GM12878 (cell line): ENCODE measurements around the gene CXCL17. TPM values are rescaled to one million over a fixed set of nuclear protein-coding genes. Genes with fewer than 3 reads are reported as not detected.

ENCODE experiments used
- ATAC-seq: fragments of 200-7000 bp; cut with Tn5 transposase; 3 replicates; pipeline ENCODE4 v1.9.1; 2020; ENCODE audit warnings: mild to moderate bottlenecking, moderate library complexity
- BruUV-seq: library from RNA; stranded (reverse); fragments of 400-500 nt; replicated peaks from 2 replicates; lab custom pipeline; 2021; lab: Mats Ljungman, UMichigan
- CTCF ChIA-PET: fragments of 300-600 bp; sonication (Branson Sonifier 250); formaldehyde crosslinking; extraction: SDS; loops from one replicate; lab custom pipeline; 2021; ENCODE audit warnings: inconsistent platforms; lab: Yijun Ruan, JAX
- POLR2A ChIA-PET: fragments of 350-600 bp; formaldehyde crosslinking; extraction: SDS; loops from one replicate; lab custom pipeline; 2021; ENCODE audit warnings: inconsistent platforms; lab: Charles Lee
- RAD21 ChIA-PET: fragments of 300-600 bp; sonication (Branson Sonifier 250); formaldehyde crosslinking; loops from one replicate; lab custom pipeline; 2023; ENCODE audit warnings: antibody characterized with exemption; ENCODE audit not compliant: unreplicated experiment; lab: Charles Lee
- SMC1A ChIA-PET: fragments of 300-600 bp; sonication (Branson Sonifier 250); formaldehyde crosslinking; loops from one replicate; lab custom pipeline; 2023; ENCODE audit not compliant: unreplicated experiment, uncharacterized antibody; lab: Charles Lee
- DNase-seq: peaks from one replicate; pipeline ENCODE4 v3.0.0-alpha.2; 2011; ENCODE audit warnings: low read depth, low spot score
- FAIRE-seq: peaks from 3 replicates; lab custom pipeline; 2011; peaks lifted over from hg19 to GRCh38; lab: Jason Lieb, UNC
- H2AFZ ChIP-seq: 2 replicates; pipeline ENCODE4 v1.6.0; 2011; ENCODE audit warnings: low read depth, low read length, control low read depth; ENCODE audit not compliant: control insufficient read depth
- H3K27ac ChIP-seq: 2 replicates; pipeline ENCODE4 v1.5.1; 2011; ENCODE audit warnings: control low read depth; ENCODE audit not compliant: control insufficient read depth, insufficient read depth
- H3K27me3 ChIP-seq, 2 experiments: replicated peaks in 1 of 2; 2 replicates each; pipeline versions ENCODE4 v1.6.0 to v1.6.1; 2011; ENCODE audit warnings: low read length in 1 of 2; ENCODE audit not compliant: control insufficient read depth in 2 of 2, insufficient read depth in 2 of 2
- H3K36me3 ChIP-seq, 2 experiments: 2 replicates each; pipeline ENCODE4 v1.5.1; 2011; ENCODE audit warnings: low read length in 1 of 2; ENCODE audit not compliant: control insufficient read depth in 2 of 2, insufficient read depth in 2 of 2
- H3K4me1 ChIP-seq: 2 replicates; pipeline ENCODE4 v1.6.1; 2011; ENCODE audit warnings: mild to moderate bottlenecking, low read length, moderate library complexity, mixed read lengths; ENCODE audit not compliant: control insufficient read depth, insufficient read depth
- H3K4me2 ChIP-seq: 2 replicates; pipeline ENCODE4 v1.6.0; 2011; ENCODE audit warnings: control low read depth; ENCODE audit not compliant: control insufficient read depth, insufficient read depth
- H3K4me3 ChIP-seq: fragments of 200-600 bp; sonication (generic); 2 replicates; pipeline ENCODE4 v1.5.1; 2016
- H3K79me2 ChIP-seq: 2 replicates; pipeline ENCODE4 v1.6.0; 2011; ENCODE audit warnings: low read length; ENCODE audit not compliant: control insufficient read depth, insufficient read depth
- H3K9ac ChIP-seq: 2 replicates; pipeline ENCODE4 v1.8.0; 2011; ENCODE audit warnings: low read length, control low read depth, mixed read lengths; ENCODE audit not compliant: control insufficient read depth, insufficient read depth
- H3K9me3 ChIP-seq: replicated peaks from 3 replicates; pipeline ENCODE4 v1.5.1; 2011; ENCODE audit warnings: mild to moderate bottlenecking, low read length; ENCODE audit not compliant: control insufficient read depth, insufficient read depth
- H4K20me1 ChIP-seq: 2 replicates; pipeline ENCODE4 v1.6.0; 2011; ENCODE audit not compliant: control insufficient read depth, insufficient read depth
- ATF2 ChIP-seq: IDR thresholded peaks from 2 replicates; pipeline ENCODE4 v1.6.1; 2012; ENCODE audit warnings: low read length, inconsistent platforms
- BHLHE40 ChIP-seq, 2 experiments: fragments of 450-650 bp in 1 of 2; IDR thresholded peaks; 2 replicates each; pipeline ENCODE4 v1.6.1; 2011 to 2017; ENCODE audit warnings: low read depth in 2 of 2, borderline replicate concordance in 1 of 2, improper control_type of control experiment in 1 of 2, low read length in 1 of 2, mild to moderate bottlenecking in 1 of 2
- DPF2 ChIP-seq: fragments of 450-650 bp; IDR thresholded peaks from 2 replicates; pipeline ENCODE4 v1.6.1; 2017; ENCODE audit warnings: mild to moderate bottlenecking
- FOXM1 ChIP-seq: IDR thresholded peaks from 2 replicates; pipeline ENCODE4 v1.6.1; 2012; ENCODE audit warnings: low read depth, mild to moderate bottlenecking, inconsistent platforms, low read length, moderate library complexity
- IKZF1 ChIP-seq: fragments of 450-650 bp; conservative IDR thresholded peaks from 2 replicates; pipeline ENCODE4 v1.6.1; 2017; ENCODE audit warnings: antibody characterized with exemption, mild to moderate bottlenecking
- NKRF ChIP-seq: fragments of 450-650 bp; conservative IDR thresholded peaks from 2 replicates; pipeline ENCODE4 v1.6.1; 2017; ENCODE audit warnings: mild to moderate bottlenecking, moderate library complexity
- PAX5 ChIP-seq: IDR thresholded peaks from 2 replicates; pipeline ENCODE4 v1.6.1; 2011; ENCODE audit warnings: low read depth, low read length, borderline replicate concordance
- PML ChIP-seq: IDR thresholded peaks from 2 replicates; pipeline ENCODE4 v1.6.1; 2012; ENCODE audit warnings: low read length, inconsistent platforms
- STAT1 ChIP-seq: fragments of 450-650 bp; conservative IDR thresholded peaks from 2 replicates; pipeline ENCODE4 v1.6.1; 2014; ENCODE audit warnings: antibody characterized with exemption, mild to moderate bottlenecking
- ZBTB4 ChIP-seq: fragments of 450-650 bp; formaldehyde crosslinking; IDR thresholded peaks from 2 replicates; pipeline ENCODE4 v1.4.0; 2022; ENCODE audit warnings: mild to moderate bottlenecking, moderate library complexity
- WGBS: methylation state at CpG from one replicate; pipeline ENCODE4 v1.1.6; 2016; ENCODE audit warnings: low lambda C conversion rate; ENCODE audit not compliant: insufficient replicate concordance, insufficient coverage; ENCODE audit errors: missing lambda C conversion rate; 5-methylcytosine and 5-hydroxymethylcytosine counted together
- in situ Hi-C: fragments of 300-500 bp; cut with MboI; formaldehyde crosslinking; loops from 9 replicates; pipeline ENCODE4 v1.14.3; 2018; ENCODE audit warnings: mixed read lengths
- intact Hi-C: fragments of 100-400 bp; cut with micrococcal nuclease; formaldehyde crosslinking; loops from one replicate; pipeline ENCODE4 v1.14.2; 2022; ENCODE audit not compliant: unreplicated experiment
- polyA plus RNA-seq, 11 experiments: library from polyadenylated mRNA; depleted of rRNA in 4 of 11; unstranded in 6 of 11; stranded (reverse) in 5 of 11; fragments of >200 nt; fragmentation: Nextera tagmentation in 4 of 11; fragmentation: Illumina TruSeq in 1 of 11; extraction: Ambion mirVana in 4 of 11; extraction: Trizol in 1 of 11; gene quantifications; 1 replicate in 1 of 11; 2 replicates in 10 of 11; pipeline versions ENCODE4 v1.2.1 to v1.2.3, GENCODE V29; 2011 to 2016; ENCODE audit warnings: inconsistent platforms in 2 of 11, missing spikeins in 2 of 11, low read depth in 1 of 11
- total RNA-seq, 4 experiments: library from RNA; depleted of rRNA in 3 of 4; stranded (reverse); fragments of >200 nt in 3 of 4; fragmentation: Illumina TruSeq in 1 of 4; extraction: Trizol in 1 of 4; gene quantifications; 2 replicates each; pipeline versions ENCODE4 v1.2.1 to v1.2.3, GENCODE V29; 2013 to 2021

The CXCL17 gene
- total and polyA plus RNA-seq, 10 of the 15 experiments (the other 5 are each of a cell fraction or from before 2014, with no cell fraction given), result 0.13 to 0.24 (median 0.15) TPM; not detected in 7

GRCh38 chr19:42396381-42397262 is 46.1 kb downstream of the CXCL17 start (continued):
- TF ChIP-seq ATF2, result peak; percentile 65; the same call in 1 of the 2 replicates
- peak; percentile 21; the same call in 1 of the 2 replicates for TF ChIP-seq NKRF
- peak in 1 of 2 experiments; percentile 55; a peak in 2 of 4 replicates for TF ChIP-seq BHLHE40 (IDR thresholded peaks at IDR 0.05; ENCODE audit: borderline replicate concordance in 1 of 2, low read depth in 2 of 2, low read length in 1 of 2)
- peak; percentile 97 for TF ChIP-seq DPF2

GRCh38 chr19:42394751-42395150 is 48.0 kb downstream of the CXCL17 start:
- ChIA-PET RAD21 (no interaction called here), SMC1A (interaction anchor here (0.7 to 2.9 kb wide), 2 partner anchors 10 to 26 kb away, joined by 3 to 8 read pairs; no protein-coding TSS in a partner anchor), POLR2A (interaction anchor here (0.6 kb wide), 1 partner anchor 15 kb away, joined by 6 read pairs; no protein-coding TSS in a partner anchor), CTCF (interaction anchor here (0.6 kb wide), 1 partner anchor 39 kb away, joined by 4 read pairs; no protein-coding TSS in a partner anchor)
- Histone ChIP-seq H3K27ac (no peak overlapping the region), H3K4me3 (no peak overlapping the region), H4K20me1 (no peaks in the 10 kb centered on the region), H3K9ac (no peak overlapping the region), H3K4me2 (no peak overlapping the region), H3K4me1 (peaks cover 8% of the 10 kb centered on the region), H3K36me3 (no peaks in the 10 kb centered on the region), H2AFZ (no peak overlapping the region), H3K79me2 (peaks cover 5% of the 10 kb centered on the region), H3K27me3 (peaks cover 0 to 2% of the 10 kb centered on the region in 2 experiments; a peak in 2 of 4 replicates), H3K9me3 (no peaks in the 10 kb centered on the region)
- in situ Hi-C loops, result no loop called here
- ATAC-seq (no peak), DNase-seq (no peak), FAIRE-seq (no peak)
- no TSS peak for BruUV-seq
- intact Hi-C loops, result no loop called here
- WGBS, result 58% methylated on average over 7 of the region's 8 CpGs
- no peak for TF ChIP-seq IKZF1
- TF ChIP-seq PAX5, result no peak
- TF ChIP-seq NKRF, result no peak
- no peak for TF ChIP-seq FOXM1
- no peak for TF ChIP-seq ZBTB4 (CRISPR knock-in tag)
- TF ChIP-seq PML, result no peak
- no peak for TF ChIP-seq STAT1
